Measurements from ENCODE around the gene PVRIG.
"Not testable (repeated sequence)": the region's sequence is repeated elsewhere in the genome, so short reads cannot be mapped to it uniquely, and the experiment has no call there.

PVRIG gene

GRCh38 chr7:100219801-100220585, at the start of gene PVRIG:
TSS of gene PVRIG (plus strand) at chr7:100219949. CDS start at chr7:100219971, 22 bp downstream.
- not testable (repeated sequence) for DNase-seq (ENCODE audit: low spot score)

GRCh38 chr7:100170101-100170897, 49.5 kb upstream of the PVRIG start:
- DNase-seq (ENCODE audit: low spot score): no peak

- DNase-seq (ENCODE audit: low spot score): peak; percentile 48
Observed at GRCh38 chr7:100171087-100171681, 48.6 kb upstream of the PVRIG start.

GRCh38 chr7:100171840-100172239, 47.9 kb upstream of the PVRIG start:
- peak; percentile 44 for DNase-seq (ENCODE audit: low spot score)

- no peak for DNase-seq (ENCODE audit: low spot score)
Observed at GRCh38 chr7:100173806-100174495, 45.8 kb upstream of the PVRIG start.

- no peak for DNase-seq (ENCODE audit: low spot score)
Observed at GRCh38 chr7:100174582-100174981, 45.2 kb upstream of the PVRIG start.

- no peak for DNase-seq (ENCODE audit: low spot score)
Observed at GRCh38 chr7:100175296-100175935, 44.3 kb upstream of the PVRIG start.

GRCh38 chr7:100176096-100177044, 43.4 kb upstream of the PVRIG start:
- DNase-seq (ENCODE audit: low spot score): no peak

- peak; percentile 99 for DNase-seq (ENCODE audit: low spot score)
Observed at GRCh38 chr7:100177045-100178001, 42.4 kb upstream of the PVRIG start, which contains the start of the genes GPC2 and STAG3. TSS of gene GPC2 (minus strand) at chr7:100177381. CDS start at chr7:100177199, 182 bp downstream. TSS of gene STAG3 (plus strand) at chr7:100177918. CDS start at chr7:100180557, 2,639 bp downstream.

- DNase-seq (ENCODE audit: low spot score): not testable (repeated sequence)
Observed at GRCh38 chr7:100180084-100180483, 39.7 kb upstream of the PVRIG start.

- not testable (repeated sequence) for DNase-seq (ENCODE audit: low spot score)
Observed at GRCh38 chr7:100182616-100183015, 37.1 kb upstream of the PVRIG start.

- not testable (repeated sequence) for DNase-seq (ENCODE audit: low spot score)
Observed at GRCh38 chr7:100183090-100183489, 36.7 kb upstream of the PVRIG start.

- DNase-seq (ENCODE audit: low spot score): no peak
Observed at GRCh38 chr7:100185726-100186125, 34.0 kb upstream of the PVRIG start.

- no peak for DNase-seq (ENCODE audit: low spot score)
Observed at GRCh38 chr7:100189061-100189460, 30.7 kb upstream of the PVRIG start.

GRCh38 chr7:100190048-100190711, 29.6 kb upstream of the PVRIG start:
- peak; percentile 76 for DNase-seq (ENCODE audit: low spot score)

GRCh38 chr7:100191775-100192174, 28.0 kb upstream of the PVRIG start:
- DNase-seq (ENCODE audit: low spot score): no peak

- not testable (repeated sequence) for DNase-seq (ENCODE audit: low spot score)
Observed at GRCh38 chr7:100192281-100192862, 27.4 kb upstream of the PVRIG start.

- DNase-seq (ENCODE audit: low spot score): no peak
Observed at GRCh38 chr7:100192969-100193368, 26.8 kb upstream of the PVRIG start.

All from SW480 (cell line).